ENCODE data around the gene NOX1.
A peak's percentile ranks its signal among the peaks of the same experiment; 100 is the strongest.

NOX1 gene

GRCh38 chrX:100830547-100830946, 43.6 kb downstream of the NOX1 start:
- ChIA-PET POLR2A (no interaction called here), CTCF (no interaction called here)
- DNase-seq (ENCODE audit: extremely low spot score): no peak
- no peak for TF ChIP-seq BHLHE40 (IDR thresholded peaks at IDR 0.05; ENCODE audit: borderline replicate concordance)
- TF ChIP-seq ZNF384 (IDR thresholded peaks at IDR 0.05): no peak
- TF ChIP-seq FOXK2 (IDR thresholded peaks at IDR 0.05): no peak
- no peak for TF ChIP-seq PKNOX1 (IDR thresholded peaks at IDR 0.05)
- no peak for TF ChIP-seq ELF4 (IDR thresholded peaks at IDR 0.05)
- TF ChIP-seq FOXM1 (IDR thresholded peaks at IDR 0.05; ENCODE audit: borderline replicate concordance): no peak
- no peak for TF ChIP-seq LEF1 (IDR thresholded peaks at IDR 0.05; ENCODE audit: borderline replicate concordance)
- TF ChIP-seq SP1 (IDR thresholded peaks at IDR 0.05): no peak
- TF ChIP-seq HDGF (IDR thresholded peaks at IDR 0.05; ENCODE audit: borderline replicate concordance): no peak
- no peak for TF ChIP-seq CTBP1 (IDR thresholded peaks at IDR 0.05; ENCODE audit: borderline replicate concordance)
- TF ChIP-seq SUZ12 (IDR thresholded peaks at IDR 0.05): no peak
- no peak for TF ChIP-seq L3MBTL2 (conservative IDR thresholded peaks at IDR 0.05)
- no peak for TF ChIP-seq TARDBP (IDR thresholded peaks at IDR 0.05)
- no peak for TF ChIP-seq ARNT (IDR thresholded peaks at IDR 0.05)

GRCh38 chrX:100830143-100830542, 44.0 kb downstream of the NOX1 start:
- CTCF ChIA-PET: no interaction called here
- POLR2A ChIA-PET: no interaction called here
- TF ChIP-seq ARNT (IDR thresholded peaks at IDR 0.05) (no peak), ZNF384 (IDR thresholded peaks at IDR 0.05) (no peak), SP1 (IDR thresholded peaks at IDR 0.05) (no peak), NFRKB (IDR thresholded peaks at IDR 0.05) (no peak), FOXK2 (IDR thresholded peaks at IDR 0.05) (no peak), FOXM1 (IDR thresholded peaks at IDR 0.05; ENCODE audit: borderline replicate concordance) (no peak), BHLHE40 (IDR thresholded peaks at IDR 0.05; ENCODE audit: borderline replicate concordance) (no peak), HDGF (IDR thresholded peaks at IDR 0.05; ENCODE audit: borderline replicate concordance) (no peak), PKNOX1 (IDR thresholded peaks at IDR 0.05) (no peak), CTBP1 (IDR thresholded peaks at IDR 0.05; ENCODE audit: borderline replicate concordance) (no peak), ELF4 (IDR thresholded peaks at IDR 0.05) (no peak), TARDBP (IDR thresholded peaks at IDR 0.05) (no peak), FOXA1 (IDR thresholded peaks at IDR 0.05) (no peak), SUZ12 (IDR thresholded peaks at IDR 0.05) (no peak)
- DNase-seq (ENCODE audit: extremely low spot score): no peak

- TF ChIP-seq SUZ12 (IDR thresholded peaks at IDR 0.05) (no peak), NFRKB (IDR thresholded peaks at IDR 0.05) (no peak), ARNT (IDR thresholded peaks at IDR 0.05) (no peak), LEF1 (IDR thresholded peaks at IDR 0.05; ENCODE audit: borderline replicate concordance) (no peak), CTBP1 (IDR thresholded peaks at IDR 0.05; ENCODE audit: borderline replicate concordance) (no peak), FOXK2 (IDR thresholded peaks at IDR 0.05) (no peak), L3MBTL2 (conservative IDR thresholded peaks at IDR 0.05) (no peak), TARDBP (IDR thresholded peaks at IDR 0.05) (no peak), PKNOX1 (IDR thresholded peaks at IDR 0.05) (no peak), HDGF (IDR thresholded peaks at IDR 0.05; ENCODE audit: borderline replicate concordance) (no peak), ELF4 (IDR thresholded peaks at IDR 0.05) (no peak), FOXA1 (IDR thresholded peaks at IDR 0.05) (no peak), SP1 (IDR thresholded peaks at IDR 0.05) (no peak)
- ChIA-PET CTCF (no interaction called here), POLR2A (no interaction called here)
- DNase-seq (ENCODE audit: extremely low spot score): no peak
These were observed 44.4 kb downstream of the NOX1 start for GRCh38 chrX:100829730-100830129.

- ChIA-PET POLR2A (interaction anchor here (0.5 to 1.3 kb wide), 10 partner anchors 10 to 342 kb away, joined by 3 to 5 read pairs (median 3); no protein-coding TSS in a partner anchor), CTCF (no interaction called here)
- peak; percentile 91 for DNase-seq (ENCODE audit: extremely low spot score)
- TF ChIP-seq PKNOX1 (IDR thresholded peaks at IDR 0.05): no peak
- peak; percentile 99 for TF ChIP-seq L3MBTL2 (conservative IDR thresholded peaks at IDR 0.05)
- peak; percentile 46; the same call in 1 of the 2 replicates for TF ChIP-seq ELF4 (IDR thresholded peaks at IDR 0.05)
These were observed 54.1 kb downstream of the NOX1 start, which contains the start of gene CSTF2 for GRCh38 chrX:100819837-100820666. Gene CSTF2, plus strand, starts transcription at chrX:100820391. Its CDS starts 26 bp downstream, at chrX:100820417.

GRCh38 chrX:100819534-100819836, 54.7 kb downstream of the NOX1 start:
- ChIA-PET POLR2A (no interaction called here), CTCF (no interaction called here)
- DNase-seq (ENCODE audit: extremely low spot score): no peak
- TF ChIP-seq FOXA1 (IDR thresholded peaks at IDR 0.05): no peak
- TF ChIP-seq LEF1 (IDR thresholded peaks at IDR 0.05; ENCODE audit: borderline replicate concordance): no peak
- no peak for TF ChIP-seq ELF4 (IDR thresholded peaks at IDR 0.05)
- TF ChIP-seq BHLHE40 (IDR thresholded peaks at IDR 0.05; ENCODE audit: borderline replicate concordance): no peak
- no peak for TF ChIP-seq FOXM1 (IDR thresholded peaks at IDR 0.05; ENCODE audit: borderline replicate concordance)
- TF ChIP-seq ARNT (IDR thresholded peaks at IDR 0.05): no peak
- TF ChIP-seq PKNOX1 (IDR thresholded peaks at IDR 0.05): no peak
- no peak for TF ChIP-seq CTBP1 (IDR thresholded peaks at IDR 0.05; ENCODE audit: borderline replicate concordance)

Measured in HEK293T (cell line).